Glutamatergic neuron (in vitro differentiated cells): Measurements from ENCODE around the gene GSC2. TPM values are rescaled to one million over a fixed set of nuclear protein-coding genes. Genes with fewer than 3 reads are reported as not detected.

Experiments used
- DNase-seq: peaks from one replicate; pipeline ENCODE4 v3.0.0; 2022
- H3K27ac Mint-ChIP-seq: one replicate; pipeline ENCODE4 v1.8.0; 2020; ENCODE audit warnings: mild to moderate bottlenecking, mixed read lengths, inconsistent platforms; ENCODE audit not compliant: unreplicated experiment
- H3K27me3 Mint-ChIP-seq: one replicate; pipeline ENCODE4 v1.8.0; 2020; ENCODE audit warnings: mild to moderate bottlenecking, moderate library complexity, mixed read lengths, inconsistent platforms; ENCODE audit not compliant: unreplicated experiment
- H3K36me3 Mint-ChIP-seq: one replicate; pipeline ENCODE4 v1.8.0; 2020; ENCODE audit warnings: mild to moderate bottlenecking, mixed read lengths, inconsistent platforms; ENCODE audit not compliant: unreplicated experiment
- H3K4me1 Mint-ChIP-seq: one replicate; pipeline ENCODE4 v1.8.0; 2020; ENCODE audit warnings: mild to moderate bottlenecking, low read depth, mixed read lengths, inconsistent platforms; ENCODE audit not compliant: unreplicated experiment
- H3K4me3 Mint-ChIP-seq: one replicate; pipeline ENCODE4 v1.8.0; 2020; ENCODE audit warnings: mild to moderate bottlenecking, mixed read lengths, inconsistent platforms; ENCODE audit not compliant: unreplicated experiment
- H3K9me3 Mint-ChIP-seq: one replicate; pipeline ENCODE4 v1.8.0; 2020; ENCODE audit warnings: mild to moderate bottlenecking, moderate library complexity, mixed read lengths, inconsistent platforms; ENCODE audit not compliant: unreplicated experiment
- total RNA-seq: library from RNA; stranded (reverse); fragmentation: NEBNext Ultra II Directional; extraction: Animal tissue kit (Norgen Biotek cat#: 25700); gene quantifications from one replicate; pipeline ENCODE4 v1.2.1, GENCODE V29; 2021; ENCODE audit not compliant: unreplicated experiment
- TF ChIP-seq, protein P1 (sequence below): fragments of 200-600 bp; sonication (generic); IDR thresholded peaks from one replicate; pipeline ENCODE4 v1.5.0; 2021; ENCODE audit not compliant: partially characterized antibody, unreplicated experiment

GSC2 gene
- total RNA-seq, 1 donor from 2014 or later: not detected

DNA sequence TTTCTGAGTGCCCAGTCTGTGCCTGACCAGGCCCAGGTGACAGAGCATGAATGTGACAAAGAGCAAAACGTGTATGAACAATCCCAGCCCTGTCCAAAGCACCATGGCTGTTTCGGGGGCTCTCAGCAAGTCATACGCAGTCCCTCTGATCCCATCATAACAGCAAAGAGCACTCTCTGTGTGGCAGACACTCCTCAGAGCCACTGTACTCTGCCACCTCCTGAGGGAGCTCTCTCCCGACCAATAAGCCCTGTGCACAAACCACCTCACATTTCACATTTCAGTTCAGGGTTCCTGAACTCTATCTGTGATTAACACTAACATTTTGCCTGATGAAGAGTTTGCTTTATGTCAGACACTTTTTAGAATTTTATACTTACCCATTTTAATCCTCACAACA, 34.5 kb downstream of the GSC2 start:
- Mint-ChIP-seq H3K27me3 (peaks cover 2% of the 10 kb centered on the region), H3K4me1 (peaks cover 45% of the 10 kb centered on the region), H3K36me3 (no peaks in the 10 kb centered on the region), H3K27ac (peak overlapping the region; percentile 43), H3K4me3 (peak overlapping the region; percentile 49), H3K9me3 (peaks cover 9% of the 10 kb centered on the region)
- no peak for DNase-seq
- TF ChIP-seq, protein P1, sequence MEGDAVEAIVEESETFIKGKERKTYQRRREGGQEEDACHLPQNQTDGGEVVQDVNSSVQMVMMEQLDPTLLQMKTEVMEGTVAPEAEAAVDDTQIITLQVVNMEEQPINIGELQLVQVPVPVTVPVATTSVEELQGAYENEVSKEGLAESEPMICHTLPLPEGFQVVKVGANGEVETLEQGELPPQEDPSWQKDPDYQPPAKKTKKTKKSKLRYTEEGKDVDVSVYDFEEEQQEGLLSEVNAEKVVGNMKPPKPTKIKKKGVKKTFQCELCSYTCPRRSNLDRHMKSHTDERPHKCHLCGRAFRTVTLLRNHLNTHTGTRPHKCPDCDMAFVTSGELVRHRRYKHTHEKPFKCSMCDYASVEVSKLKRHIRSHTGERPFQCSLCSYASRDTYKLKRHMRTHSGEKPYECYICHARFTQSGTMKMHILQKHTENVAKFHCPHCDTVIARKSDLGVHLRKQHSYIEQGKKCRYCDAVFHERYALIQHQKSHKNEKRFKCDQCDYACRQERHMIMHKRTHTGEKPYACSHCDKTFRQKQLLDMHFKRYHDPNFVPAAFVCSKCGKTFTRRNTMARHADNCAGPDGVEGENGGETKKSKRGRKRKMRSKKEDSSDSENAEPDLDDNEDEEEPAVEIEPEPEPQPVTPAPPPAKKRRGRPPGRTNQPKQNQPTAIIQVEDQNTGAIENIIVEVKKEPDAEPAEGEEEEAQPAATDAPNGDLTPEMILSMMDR: no peak

DNA sequence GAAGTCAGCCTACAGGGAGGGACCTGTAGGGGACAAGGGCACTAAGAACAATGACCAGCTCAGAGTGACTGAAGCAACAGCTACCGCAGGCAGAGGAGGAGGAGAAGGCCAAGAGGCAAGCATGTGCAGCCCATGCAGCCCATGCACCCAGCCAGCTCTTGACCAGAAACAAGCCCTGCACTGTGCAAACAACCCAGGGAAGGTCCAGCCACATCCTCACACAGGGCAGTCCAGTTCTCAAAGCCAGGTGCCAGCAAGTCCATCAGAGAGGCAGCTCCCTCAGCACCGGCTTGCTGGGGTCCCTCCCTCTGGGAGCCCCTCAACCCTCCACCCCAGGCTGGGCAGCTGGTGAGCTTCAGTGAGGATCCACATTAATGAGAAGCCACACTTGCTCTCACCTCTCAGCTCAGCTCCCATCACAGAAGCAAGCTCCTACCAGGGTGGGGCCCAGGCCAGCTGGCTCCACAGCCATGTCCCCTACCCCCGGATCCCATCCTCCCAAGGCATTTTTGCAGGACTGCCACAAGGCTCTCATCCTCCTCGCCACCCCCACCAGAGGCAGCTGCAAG, 35.0 kb downstream of the GSC2 start:
- Mint-ChIP-seq H3K36me3 (no peaks in the 10 kb centered on the region), H3K9me3 (peaks cover 10% of the 10 kb centered on the region), H3K27ac (peak overlapping the region; percentile 43), H3K4me1 (peaks cover 42% of the 10 kb centered on the region), H3K4me3 (peak overlapping the region; percentile 70), H3K27me3 (peaks cover 2% of the 10 kb centered on the region)
- TF ChIP-seq, protein P1: no peak
- no peak for DNase-seq

DNA sequence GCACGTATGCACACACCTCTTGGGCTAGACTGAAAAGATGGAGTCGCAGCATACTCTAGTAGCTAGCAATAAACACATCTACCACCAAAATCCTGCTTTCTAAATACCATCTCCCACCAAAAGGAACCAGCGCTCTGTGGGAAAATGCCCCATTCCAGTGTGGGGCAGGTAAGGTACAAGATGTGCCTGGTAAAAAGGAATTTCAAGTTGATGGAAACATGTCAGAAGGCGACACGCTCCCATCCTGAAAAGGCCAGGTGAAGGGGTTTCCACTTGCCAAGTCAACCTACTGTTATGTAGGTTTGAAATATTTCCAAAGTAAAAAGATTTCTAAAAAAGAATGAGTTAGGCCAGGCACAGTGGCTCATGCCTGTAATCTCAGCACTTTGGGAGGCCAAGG, 36.7 kb downstream of the GSC2 start:
- TF ChIP-seq, protein P1: no peak
- H3K27ac Mint-ChIP-seq: no peak overlapping the region
- no peak for DNase-seq
- H3K4me3 Mint-ChIP-seq: no peak overlapping the region
- H3K36me3 Mint-ChIP-seq: no peaks in the 10 kb centered on the region
- peaks cover 2% of the 10 kb centered on the region for H3K27me3 Mint-ChIP-seq
- H3K4me1 Mint-ChIP-seq: peaks cover 33% of the 10 kb centered on the region
- H3K9me3 Mint-ChIP-seq: peaks cover 6% of the 10 kb centered on the region

DNA sequence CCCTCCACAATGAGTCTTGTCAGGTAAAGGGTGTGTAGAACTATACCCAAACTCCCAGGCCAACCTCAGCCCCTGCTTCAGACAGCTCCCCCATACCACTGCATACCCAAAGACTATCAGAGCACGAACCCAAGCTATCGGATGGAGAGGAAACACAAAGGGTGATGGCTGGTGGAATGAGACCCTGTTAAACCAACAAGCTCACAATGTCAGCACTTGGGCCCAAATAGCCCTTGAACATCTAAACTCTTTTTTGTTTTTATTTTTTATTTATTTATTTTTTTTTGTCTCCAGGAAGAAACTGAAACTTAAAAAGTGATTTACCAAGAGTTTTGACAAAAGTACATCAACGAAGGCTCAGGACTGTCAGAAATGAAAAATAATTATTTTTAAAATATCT, 38.5 kb downstream of the GSC2 start:
- Mint-ChIP-seq H3K27me3 (peaks cover 2% of the 10 kb centered on the region), H3K27ac (no peak overlapping the region), H3K4me3 (no peak overlapping the region), H3K36me3 (no peaks in the 10 kb centered on the region), H3K4me1 (peaks cover 33% of the 10 kb centered on the region), H3K9me3 (peaks cover 6% of the 10 kb centered on the region)
- no peak for DNase-seq
- TF ChIP-seq, protein P1: no peak

DNA sequence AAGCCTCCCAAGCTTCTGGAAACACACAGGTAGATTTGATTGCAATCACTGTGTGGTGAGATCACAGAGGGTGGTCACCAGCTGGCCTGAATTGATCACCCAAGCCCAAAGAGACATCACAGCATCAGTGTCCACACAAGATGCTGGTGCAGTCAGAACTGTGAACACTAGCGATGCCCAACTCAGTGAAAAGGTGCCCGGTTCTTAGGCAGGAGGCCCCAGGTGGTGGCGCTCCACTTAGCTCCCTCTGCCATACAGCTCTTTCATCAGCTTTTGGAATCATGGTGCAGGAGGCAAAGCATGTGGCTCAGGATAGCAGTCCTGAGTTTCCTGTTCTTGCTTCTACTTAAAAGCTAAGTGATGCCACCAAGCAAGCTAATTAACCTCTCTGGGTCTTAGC, 39.0 kb downstream of the GSC2 start:
- DNase-seq: no peak
- no peak overlapping the region for H3K27ac Mint-ChIP-seq
- peaks cover 2% of the 10 kb centered on the region for H3K27me3 Mint-ChIP-seq
- H3K4me3 Mint-ChIP-seq: no peak overlapping the region
- TF ChIP-seq, protein P1: no peak
- no peaks in the 10 kb centered on the region for H3K36me3 Mint-ChIP-seq
- peaks cover 6% of the 10 kb centered on the region for H3K9me3 Mint-ChIP-seq
- H3K4me1 Mint-ChIP-seq: peaks cover 34% of the 10 kb centered on the region
